GM19238 (cell line): ENCODE data around the gene TRPC6.

Source experiments
- DNase-seq: peaks from one replicate; pipeline ENCODE4 v3.0.0; 2011; ENCODE audit warnings: low spot score; ENCODE audit not compliant: insufficient read length

TRPC6 gene

GRCh38 chr11:101583251-101584128 is at the start of gene TRPC6:
Gene TRPC6, minus strand, starts transcription at chr11:101584007. Its CDS starts 504 bp downstream, at chr11:101583503.
- no peak for DNase-seq

GRCh38 chr11:101620026-101620425 is 36.2 kb upstream of the TRPC6 start:
- no peak for DNase-seq

- no peak for DNase-seq
Measured at GRCh38 chr11:101618709-101619108, 34.9 kb upstream of the TRPC6 start.

GRCh38 chr11:101617735-101618332 is 34.0 kb upstream of the TRPC6 start:
- DNase-seq = no peak

GRCh38 chr11:101612481-101612880 is 28.7 kb upstream of the TRPC6 start:
- no peak for DNase-seq

GRCh38 chr11:101600924-101601323 is 17.1 kb upstream of the TRPC6 start:
- DNase-seq = no peak

- no peak for DNase-seq
Measured at GRCh38 chr11:101586965-101587364, 3.2 kb upstream of the TRPC6 start.

GRCh38 chr11:101584655-101585054 is 848 bp upstream of the TRPC6 start:
- DNase-seq = no peak

- DNase-seq = no peak
Measured at GRCh38 chr11:101584129-101584515, 315 bp upstream of the TRPC6 start.

GRCh38 chr11:101582989-101583250 is 887 bp downstream of the TRPC6 start:
- DNase-seq = no peak

- no peak for DNase-seq
Measured at GRCh38 chr11:101582236-101582988, 1.4 kb downstream of the TRPC6 start.

GRCh38 chr11:101577461-101577860 is 6.3 kb downstream of the TRPC6 start:
- DNase-seq = no peak

- no peak for DNase-seq
Measured at GRCh38 chr11:101576456-101576855, 7.4 kb downstream of the TRPC6 start.

- no peak for DNase-seq
Measured at GRCh38 chr11:101574886-101575285, 8.9 kb downstream of the TRPC6 start.

GRCh38 chr11:101567071-101567470 is 16.7 kb downstream of the TRPC6 start:
- no peak for DNase-seq

- no peak for DNase-seq
Measured at GRCh38 chr11:101566626-101567025, 17.2 kb downstream of the TRPC6 start.

- no peak for DNase-seq
Measured at GRCh38 chr11:101563166-101563565, 20.6 kb downstream of the TRPC6 start.

- DNase-seq = no peak
Measured at GRCh38 chr11:101555366-101555765, 28.4 kb downstream of the TRPC6 start.

- peak; percentile 2 for DNase-seq
Measured at GRCh38 chr11:101553891-101554292, 29.9 kb downstream of the TRPC6 start.

GRCh38 chr11:101552888-101553287 is 30.9 kb downstream of the TRPC6 start:
- DNase-seq = no peak

GRCh38 chr11:101528541-101528940 is 55.3 kb downstream of the TRPC6 start:
- no peak for DNase-seq

GRCh38 chr11:101523634-101524260 is 60.1 kb downstream of the TRPC6 start:
- DNase-seq = no peak
